H1 (cell line): ENCODE results near the gene KRTAP10-4. TPM values are rescaled to one million over a fixed set of nuclear protein-coding genes. Genes with fewer than 3 reads are reported as not detected.

Source experiments
- CTCF ChIA-PET: fragments of 300-600 bp; sonication (Branson Sonifier 250); formaldehyde crosslinking; loops from one replicate; lab custom pipeline; 2021; ENCODE audit not compliant: partially characterized antibody; lab: Charles Lee
- POLR2A ChIA-PET: fragments of 300-600 bp; sonication (Branson Sonifier 250); formaldehyde crosslinking; loops from one replicate; lab custom pipeline; 2021; ENCODE audit warnings: inconsistent platforms; ENCODE audit not compliant: partially characterized antibody; lab: Charles Lee
- DNase-seq, 2 experiments: peaks; one replicate each; pipeline versions ENCODE4 v3.0.0 to v3.0.0-alpha.2; 2010 to 2022; ENCODE audit warnings: low spot score in 2 of 2, low read depth in 1 of 2, mixed read lengths in 1 of 2
- FAIRE-seq: peaks from 2 replicates; lab custom pipeline; 2011; peaks lifted over from hg19 to GRCh38; lab: Jason Lieb, UNC
- H2AFZ ChIP-seq: 2 replicates; pipeline ENCODE4 v1.8.1; 2012; ENCODE audit warnings: low read length, inconsistent platforms
- H2AK5ac ChIP-seq: 2 replicates; pipeline ENCODE4 v1.6.1; 2013; ENCODE audit warnings: low read depth, low read length
- H2BK120ac ChIP-seq: replicated peaks from 2 replicates; pipeline ENCODE3; 2013; ENCODE audit warnings: low read depth, low read length, inconsistent platforms
- H2BK12ac ChIP-seq: 2 replicates; pipeline ENCODE4 v1.6.1; 2013; ENCODE audit warnings: low read depth, low read length
- H2BK15ac ChIP-seq: 2 replicates; pipeline ENCODE4 v1.6.1; 2013; ENCODE audit warnings: low read length
- H2BK20ac ChIP-seq: 2 replicates; pipeline ENCODE4 v1.6.1; 2013; ENCODE audit warnings: low read length
- H2BK5ac ChIP-seq: 2 replicates; pipeline ENCODE4 v1.6.1; 2013; ENCODE audit warnings: low read depth, low read length
- H3K14ac ChIP-seq: 2 replicates; pipeline ENCODE4 v1.6.1; 2013; ENCODE audit warnings: inconsistent platforms; ENCODE audit not compliant: insufficient read length
- H3K18ac ChIP-seq: 2 replicates; pipeline ENCODE4 v1.6.1; 2013; ENCODE audit warnings: low read length; ENCODE audit errors: extremely low read depth
- H3K23ac ChIP-seq: 2 replicates; pipeline ENCODE4 v1.6.1; 2013; ENCODE audit warnings: inconsistent platforms; ENCODE audit not compliant: insufficient read length
- H3K23me2 ChIP-seq: 2 replicates; pipeline ENCODE4 v1.6.1; 2013; ENCODE audit warnings: low read depth, low read length
- H3K27ac ChIP-seq: 2 replicates; pipeline ENCODE4 v1.6.1; 2011; ENCODE audit warnings: low read depth, low read length, inconsistent platforms
- H3K27me3 ChIP-seq, 4 experiments: replicated peaks in 1 of 4; 1 replicate in 1 of 4; 2 replicates in 3 of 4; pipeline versions ENCODE4 v1.6.1 to v1.8.1; 2011 to 2013; ENCODE audit warnings: low read length in 3 of 4, mild to moderate bottlenecking in 3 of 4, inconsistent platforms in 2 of 4, mixed read lengths in 2 of 4, moderate library complexity in 1 of 4; ENCODE audit not compliant: control insufficient read depth in 3 of 4, insufficient read depth in 3 of 4; ENCODE audit errors: extremely low read depth in 1 of 4
- H3K36me3 ChIP-seq, 4 experiments: 2 replicates each; pipeline versions ENCODE4 v1.6.1 to v1.8.1; 2011 to 2013; ENCODE audit warnings: mild to moderate bottlenecking in 4 of 4, low read length in 3 of 4, moderate library complexity in 2 of 4, control low read depth in 1 of 4, inconsistent platforms in 1 of 4; ENCODE audit not compliant: insufficient read depth in 4 of 4, control insufficient read depth in 2 of 4
- H3K4ac ChIP-seq: replicated peaks from 2 replicates; pipeline ENCODE3; 2013; ENCODE audit warnings: low read length, low read depth, mixed read lengths, inconsistent platforms; ENCODE audit not compliant: insufficient read length
- H3K4me1 ChIP-seq, 4 experiments: replicated peaks in 1 of 4; 1 replicate in 1 of 4; 2 replicates in 3 of 4; pipeline versions ENCODE4 v1.6.1 to v1.8.1; 2011 to 2013; ENCODE audit warnings: low read length in 3 of 4, inconsistent platforms in 2 of 4, mixed read lengths in 1 of 4; ENCODE audit not compliant: insufficient read depth in 4 of 4, control insufficient read depth in 3 of 4
- H3K4me2 ChIP-seq, 2 experiments: 2 replicates each; pipeline versions ENCODE4 v1.6.1 to v1.8.1; 2011 to 2013; ENCODE audit warnings: low read depth in 2 of 2, low read length in 2 of 2, control low read depth in 1 of 2, inconsistent platforms in 1 of 2, mild to moderate bottlenecking in 1 of 2; ENCODE audit not compliant: insufficient read depth in 1 of 2
- H3K4me3 ChIP-seq, 4 experiments: fragments of 200-600, 300-600 bp in 1 of 4; sonication (generic), shearing (Covaris generic), sonication (Bioruptor Twin) in 1 of 4; 2 replicates each; pipeline versions ENCODE4 v1.5.1 to v1.8.1; 2011 to 2016; ENCODE audit warnings: low read length in 4 of 4, low read depth in 3 of 4, control low read depth in 2 of 4, inconsistent platforms in 2 of 4, mild to moderate bottlenecking in 2 of 4, mixed read lengths in 1 of 4, moderate library complexity in 1 of 4; ENCODE audit not compliant: insufficient read depth in 2 of 4; ENCODE audit errors: extremely low read depth in 1 of 4
- H3K56ac ChIP-seq: replicated peaks from 2 replicates; pipeline ENCODE3; 2013; ENCODE audit warnings: low read depth, mild to moderate bottlenecking, mixed read lengths, low read length, inconsistent platforms; ENCODE audit not compliant: insufficient read length
- H3K79me1 ChIP-seq: 2 replicates; pipeline ENCODE4 v1.6.1; 2013; ENCODE audit warnings: low read depth, low read length, control low read depth
- H3K79me2 ChIP-seq, 2 experiments: 2 replicates each; pipeline versions ENCODE4 v1.6.1 to v1.8.1; 2012 to 2013; ENCODE audit warnings: low read length in 2 of 2, mild to moderate bottlenecking in 2 of 2, inconsistent platforms in 1 of 2; ENCODE audit not compliant: insufficient read depth in 2 of 2, control insufficient read depth in 1 of 2
- H3K9ac ChIP-seq, 4 experiments: replicated peaks in 1 of 4; 1 replicate in 1 of 4; 2 replicates in 3 of 4; pipeline versions ENCODE4 v1.6.1 to v1.8.1; 2011 to 2013; ENCODE audit warnings: low read depth in 3 of 4, low read length in 3 of 4, control low read depth in 2 of 4, mild to moderate bottlenecking in 2 of 4, moderate library complexity in 2 of 4, inconsistent platforms in 1 of 4; ENCODE audit errors: extremely low read depth in 1 of 4
- H3K9me3 ChIP-seq, 2 experiments: 2 replicates each; pipeline versions ENCODE4 v1.6.1 to v1.8.1; 2012 to 2013; ENCODE audit warnings: mild to moderate bottlenecking in 2 of 2, moderate library complexity in 2 of 2, control low read depth in 1 of 2, inconsistent platforms in 1 of 2, low read depth in 1 of 2, low read length in 1 of 2, mixed read lengths in 1 of 2; ENCODE audit not compliant: insufficient read depth in 2 of 2
- H4K20me1 ChIP-seq, 2 experiments: replicated peaks in 1 of 2; 2 replicates each; pipeline versions ENCODE3 to v1.8.1; 2011 to 2013; ENCODE audit warnings: inconsistent platforms in 2 of 2, low read length in 2 of 2, mild to moderate bottlenecking in 1 of 2; ENCODE audit not compliant: insufficient read depth in 2 of 2, control insufficient read depth in 1 of 2
- H4K5ac ChIP-seq: 2 replicates; pipeline ENCODE4 v1.6.1; 2013; ENCODE audit warnings: low read length, low read depth, mixed read lengths, inconsistent platforms; ENCODE audit not compliant: insufficient read length
- H4K8ac ChIP-seq: 2 replicates; pipeline ENCODE4 v1.8.0; 2013; ENCODE audit warnings: mild to moderate bottlenecking, moderate library complexity, low read length, inconsistent platforms; ENCODE audit not compliant: insufficient read depth; ENCODE audit errors: extremely low read depth
- H4K91ac ChIP-seq: replicated peaks from 2 replicates; pipeline ENCODE3; 2013; ENCODE audit warnings: low read length, mixed read lengths, inconsistent platforms; ENCODE audit not compliant: insufficient read length
- CBX8 ChIP-seq: fragments of 300-800, 300-1000 bp; sonication (generic); IDR thresholded peaks from 2 replicates; pipeline ENCODE4 v1.7.1; 2016; ENCODE audit warnings: low read depth, low read length, borderline replicate concordance
- EP300 ChIP-seq, 2 experiments: IDR thresholded peaks; 1 replicate in 1 of 2; 2 replicates in 1 of 2; pipeline ENCODE4 v1.6.1; 2011 to 2012; ENCODE audit warnings: low read depth in 2 of 2, low read length in 2 of 2, mild to moderate bottlenecking in 2 of 2, borderline replicate concordance in 1 of 2, inconsistent platforms in 1 of 2, moderate library complexity in 1 of 2
- GTF2F1 ChIP-seq: IDR thresholded peaks from 2 replicates; pipeline ENCODE4 v1.6.1; 2012; ENCODE audit warnings: low read depth, low read length, improper control_type of control experiment, borderline replicate concordance
- KDM1A ChIP-seq: fragments of 200-600, 300-600 bp; sonication (generic); IDR thresholded peaks from 2 replicates; pipeline ENCODE4 v1.7.1; 2016; ENCODE audit warnings: mild to moderate bottlenecking, low read length, borderline replicate concordance
- KDM4A ChIP-seq: IDR thresholded peaks from one replicate; pipeline ENCODE4 v1.7.1; 2012; ENCODE audit warnings: low read depth, mild to moderate bottlenecking, moderate library complexity, low read length, inconsistent platforms; ENCODE audit not compliant: severe bottlenecking
- KDM5A ChIP-seq: fragments of 200-600 bp; IDR thresholded peaks from 2 replicates; pipeline ENCODE4 v1.7.1; 2012; ENCODE audit warnings: mild to moderate bottlenecking, low read length, inconsistent platforms, mixed read lengths
- MAFK ChIP-seq: IDR thresholded peaks from 2 replicates; pipeline ENCODE4 v1.6.1; 2012; ENCODE audit warnings: low read depth, mild to moderate bottlenecking, improper control_type of control experiment, low read length
- NANOG ChIP-seq: IDR thresholded peaks from 2 replicates; pipeline ENCODE4 v1.6.1; 2011; ENCODE audit warnings: low read length, low read depth, mild to moderate bottlenecking, inconsistent platforms; ENCODE audit not compliant: insufficient read depth, poor library complexity, severe bottlenecking
- PHF8 ChIP-seq: fragments of 200-600 bp; sonication (generic); conservative IDR thresholded peaks from 2 replicates; pipeline ENCODE4 v1.7.1; 2012; ENCODE audit warnings: low read depth, mild to moderate bottlenecking, inconsistent platforms, low read length, moderate library complexity
- POLR2AphosphoS5 ChIP-seq: IDR thresholded peaks from 2 replicates; pipeline ENCODE4 v1.6.1; 2011; ENCODE audit warnings: low read depth, low read length
- POU5F1 ChIP-seq: IDR thresholded peaks from 2 replicates; pipeline ENCODE4 v1.6.1; 2011; ENCODE audit warnings: low read depth, mild to moderate bottlenecking, low read length, moderate library complexity
- RBBP5 ChIP-seq: IDR thresholded peaks from 2 replicates; pipeline ENCODE4 v1.7.1; 2012; ENCODE audit warnings: low read depth, mild to moderate bottlenecking, inconsistent platforms, low read length, moderate library complexity, borderline replicate concordance
- SAP30 ChIP-seq: fragments of 300-600 bp; sonication (generic); IDR thresholded peaks from 2 replicates; pipeline ENCODE4 v1.7.1; 2012; ENCODE audit warnings: low read length, moderate library complexity, mild to moderate bottlenecking, inconsistent platforms; ENCODE audit not compliant: insufficient read depth, insufficient replicate concordance
- ZNF274 ChIP-seq: IDR thresholded peaks from 2 replicates; pipeline ENCODE4 v1.7.0; 2012; ENCODE audit warnings: low read length, borderline replicate concordance; ENCODE audit errors: extremely low read depth
- WGBS, 2 experiments: shearing (Covaris generic) in 1 of 2; methylation state at CpG; one replicate each; pipeline versions ENCODE4 v1.1.6 to v1.1.7; 2013 to 2015; ENCODE audit warnings: low lambda C conversion rate in 2 of 2, mixed read lengths in 2 of 2, inconsistent platforms in 1 of 2, low coverage in 1 of 2, missing lambda C conversion rate in 1 of 2; ENCODE audit not compliant: insufficient replicate concordance in 2 of 2, insufficient coverage in 1 of 2, insufficient read length in 1 of 2; ENCODE audit errors: extremely low coverage in 1 of 2, missing lambda C conversion rate in 1 of 2; 5-methylcytosine and 5-hydroxymethylcytosine counted together
- polyA plus RNA-seq, 7 experiments: library from polyadenylated mRNA; depleted of rRNA in 3 of 7; stranded (reverse) in 5 of 7; unstranded in 2 of 7; fragments of >200 nt in 5 of 7; fragments of 200-250 nt in 2 of 7; gene quantifications; 1 replicate in 5 of 7; 2 replicates in 1 of 7; 4 replicates in 1 of 7; pipeline versions ENCODE4 v1.2.1 to v1.2.3, GENCODE V29; 2011 to 2013; ENCODE audit warnings: missing spikeins in 2 of 7, mixed read lengths in 2 of 7
- total RNA-seq: library from RNA; stranded (reverse); fragmentation: NEBNext Ultra II Directional; extraction: Animal tissue kit (Norgen Biotek cat#: 25700); gene quantifications from 2 replicates; pipeline ENCODE4 v1.2.1, GENCODE V29; 2021

KRTAP10-4 gene
- total and polyA plus RNA-seq, 2 of the 8 experiments (the other 6 are each of a cell fraction or from before 2014, with no cell fraction given) = not detected

DNA sequence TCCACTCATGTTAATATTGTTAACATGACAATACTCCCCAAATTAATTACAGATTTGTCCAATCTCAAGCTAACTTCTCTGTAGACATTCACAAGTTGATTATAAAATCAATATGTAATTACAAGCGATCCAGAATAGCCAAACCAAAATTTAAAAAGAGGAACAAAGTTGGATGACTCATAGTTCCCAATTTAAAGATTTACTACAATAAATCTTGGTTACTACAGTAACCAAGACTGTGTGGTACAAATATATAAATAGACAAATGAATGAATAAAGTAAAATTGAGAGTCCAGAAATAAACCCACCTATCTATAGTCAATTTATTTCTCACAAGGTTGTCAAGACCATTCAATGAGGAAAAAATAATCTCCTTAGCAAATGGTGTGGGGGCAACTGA lies 7.1 kb upstream of the KRTAP10-4 start:
- Histone ChIP-seq H2AFZ (no peak overlapping the region), H3K9ac (no peak overlapping the region), H3K79me2 (no peaks in the 10 kb centered on the region), H2BK5ac (no peak overlapping the region), H3K18ac (no peak overlapping the region), H4K91ac (no peak overlapping the region), H3K23ac (no peak overlapping the region), H3K4me1 (peaks cover 0 to 3% (median 0%) of the 10 kb centered on the region in 4 experiments; a peak in 1 of 7 replicates), H2BK20ac (no peak overlapping the region), H3K4me3 (no peak overlapping the region), H4K8ac (no peak overlapping the region), H3K4ac (no peak overlapping the region), H3K9me3 (peaks cover 4 to 6% of the 10 kb centered on the region in 2 experiments; a peak in 2 of 4 replicates), H4K20me1 (no peaks in the 10 kb centered on the region), H3K27ac (no peak overlapping the region), H2AK5ac (no peak overlapping the region), H3K23me2 (no peaks in the 10 kb centered on the region), H3K56ac (no peak overlapping the region), H2BK15ac (no peak overlapping the region), H3K4me2 (no peak overlapping the region), H3K27me3 (no peaks in the 10 kb centered on the region), H2BK12ac (no peak overlapping the region), H3K36me3 (no peaks in the 10 kb centered on the region), H4K5ac (no peak overlapping the region), H3K79me1 (no peaks in the 10 kb centered on the region), H3K14ac (no peak overlapping the region), H2BK120ac (no peak overlapping the region)
- DNase-seq (no peak), FAIRE-seq (no peak)
- POLR2A ChIA-PET = no interaction called here
- CTCF ChIA-PET = no interaction called here
- WGBS, 2 experiments = 94% methylated on average over 1 of the region's 1 CpG; no CpG with 5 or more reads in 1 of the 2 experiments
- TF ChIP-seq ZNF274 (no peak), KDM4A (no peak), PHF8 (no peak), NANOG (no peak), SAP30 (no peak), MAFK (no peak), RBBP5 (no peak), GTF2F1 (no peak), POU5F1 (no peak), EP300 (IDR thresholded peaks at IDR 0.05; ENCODE audit: borderline replicate concordance in 1 of 2, low read depth in 2 of 2, low read length in 2 of 2) (no peak), POLR2AphosphoS5 (no peak), KDM5A (no peak), KDM1A (no peak), CBX8 (no peak)
